Measurements from ENCODE around the gene PER1. TPM values are rescaled to one million over a fixed set of nuclear protein-coding genes. Genes with fewer than 3 reads are reported as not detected.

PER1 gene
- total RNA-seq, 1 donor from 2014 or later: 30.0 TPM

- DNase-seq (ENCODE audit: low spot score): no peak
- H3K4me1 Mint-ChIP-seq (ENCODE audit: unreplicated experiment): no peaks in the 10 kb centered on the region
- H3K27ac Mint-ChIP-seq (ENCODE audit: unreplicated experiment): no peak overlapping the region
- no peaks in the 10 kb centered on the region for H3K9me3 Mint-ChIP-seq (ENCODE audit: unreplicated experiment)
- no peak for TF ChIP-seq CTCF (IDR thresholded peaks at IDR 0.05; ENCODE audit: unreplicated experiment)
- H3K27me3 Mint-ChIP-seq (ENCODE audit: unreplicated experiment): peaks cover 12% of the 10 kb centered on the region
- no peak overlapping the region for H3K4me3 Mint-ChIP-seq (ENCODE audit: unreplicated experiment)
- H3K36me3 Mint-ChIP-seq (ENCODE audit: low read depth, unreplicated experiment): peaks cover 16% of the 10 kb centered on the region
These were observed 11.9 kb downstream of the PER1 start for GRCh38 chr17:8140065-8141029.

- no peak overlapping the region for H3K27ac Mint-ChIP-seq (ENCODE audit: unreplicated experiment)
- peaks cover 9% of the 10 kb centered on the region for H3K27me3 Mint-ChIP-seq (ENCODE audit: unreplicated experiment)
- DNase-seq (ENCODE audit: low spot score): peak; percentile 99
- no peaks in the 10 kb centered on the region for H3K9me3 Mint-ChIP-seq (ENCODE audit: unreplicated experiment)
- H3K36me3 Mint-ChIP-seq (ENCODE audit: low read depth, unreplicated experiment): peaks cover 14% of the 10 kb centered on the region
- no peak overlapping the region for H3K4me3 Mint-ChIP-seq (ENCODE audit: unreplicated experiment)
- peak; percentile 84 for TF ChIP-seq CTCF (IDR thresholded peaks at IDR 0.05; ENCODE audit: unreplicated experiment)
- H3K4me1 Mint-ChIP-seq (ENCODE audit: unreplicated experiment): no peaks in the 10 kb centered on the region
These were observed 13.4 kb downstream of the PER1 start for GRCh38 chr17:8138672-8139371.

- Mint-ChIP-seq H3K4me3 (ENCODE audit: unreplicated experiment) (no peak overlapping the region), H3K36me3 (ENCODE audit: low read depth, unreplicated experiment) (peaks cover 11% of the 10 kb centered on the region), H3K27me3 (ENCODE audit: unreplicated experiment) (peaks cover 7% of the 10 kb centered on the region), H3K9me3 (ENCODE audit: unreplicated experiment) (no peaks in the 10 kb centered on the region), H3K4me1 (ENCODE audit: unreplicated experiment) (no peaks in the 10 kb centered on the region), H3K27ac (ENCODE audit: unreplicated experiment) (no peak overlapping the region)
- DNase-seq (ENCODE audit: low spot score): no peak
- TF ChIP-seq CTCF (IDR thresholded peaks at IDR 0.05; ENCODE audit: unreplicated experiment): no peak
These were observed 13.9 kb downstream of the PER1 start for GRCh38 chr17:8138374-8138671.

GRCh38 chr17:8137645-8138373 is 14.4 kb downstream of the PER1 start:
- no peak overlapping the region for H3K4me3 Mint-ChIP-seq (ENCODE audit: unreplicated experiment)
- peaks cover 11% of the 10 kb centered on the region for H3K36me3 Mint-ChIP-seq (ENCODE audit: low read depth, unreplicated experiment)
- H3K27ac Mint-ChIP-seq (ENCODE audit: unreplicated experiment): no peak overlapping the region
- H3K4me1 Mint-ChIP-seq (ENCODE audit: unreplicated experiment): no peaks in the 10 kb centered on the region
- peaks cover 7% of the 10 kb centered on the region for H3K27me3 Mint-ChIP-seq (ENCODE audit: unreplicated experiment)
- no peak for DNase-seq (ENCODE audit: low spot score)
- H3K9me3 Mint-ChIP-seq (ENCODE audit: unreplicated experiment): no peaks in the 10 kb centered on the region
- no peak for TF ChIP-seq CTCF (IDR thresholded peaks at IDR 0.05; ENCODE audit: unreplicated experiment)
